Measurements from ENCODE around the gene IL27RA. TPM values are rescaled to one million over a fixed set of nuclear protein-coding genes. Genes with fewer than 3 reads are reported as not detected.
"Not testable (repeated sequence)": the region's sequence is repeated elsewhere in the genome, so short reads cannot be mapped to it uniquely, and the experiment has no call there.

IL27RA gene
- total RNA-seq, 2 donors from 2014 or later, result 4.7 to 8.3 TPM

GRCh38 chr19:14028901-14029300, 2.7 kb upstream of the IL27RA start:
- Histone ChIP-seq H3K4me3 (no peak overlapping the region), H3K4me1 (replicated peaks) (no peaks in the 10 kb centered on the region), H3K27me3 (replicated peaks; ENCODE audit: insufficient read depth) (no peaks in the 10 kb centered on the region), H3K9me3 (no peaks in the 10 kb centered on the region), H3K36me3 (no peaks in the 10 kb centered on the region), H3K27ac (no peak overlapping the region)
- WGBS, result 73% methylated on average over 4 of the region's 4 CpGs
- intact Hi-C loops (cut with DNase I), result no loop called here
- DNase-seq (ENCODE audit: low spot score), result no peak
- no peak for TF ChIP-seq CTCF (IDR thresholded peaks at IDR 0.05)
- no peak for TF ChIP-seq POLR2AphosphoS5 (IDR thresholded peaks at IDR 0.05)
- TF ChIP-seq POLR2A (IDR thresholded peaks at IDR 0.05), result no peak

GRCh38 chr19:14030997-14031718, 404 bp upstream of the IL27RA start:
- WGBS, result 22% methylated on average over 20 of the region's 20 CpGs
- Histone ChIP-seq H3K27ac (peak overlapping the region; percentile 45 to 52), H3K27me3 (replicated peaks; ENCODE audit: insufficient read depth) (no peaks in the 10 kb centered on the region), H3K36me3 (no peaks in the 10 kb centered on the region), H3K4me3 (peak overlapping the region; percentile 40 to 49), H3K9me3 (no peaks in the 10 kb centered on the region), H3K4me1 (replicated peaks) (no peaks in the 10 kb centered on the region)
- intact Hi-C loops (cut with DNase I), result no loop called here
- no peak for TF ChIP-seq CTCF (IDR thresholded peaks at IDR 0.05)
- no peak for TF ChIP-seq POLR2AphosphoS5 (IDR thresholded peaks at IDR 0.05)
- TF ChIP-seq POLR2A (IDR thresholded peaks at IDR 0.05), result no peak
- no peak for DNase-seq (ENCODE audit: low spot score)

- Histone ChIP-seq H3K27ac (no peak overlapping the region), H3K4me3 (no peak overlapping the region), H3K27me3 (replicated peaks; ENCODE audit: insufficient read depth) (no peaks in the 10 kb centered on the region), H3K9me3 (no peaks in the 10 kb centered on the region), H3K4me1 (replicated peaks) (no peaks in the 10 kb centered on the region), H3K36me3 (no peaks in the 10 kb centered on the region)
- no peak for DNase-seq (ENCODE audit: low spot score)
- no peak for TF ChIP-seq POLR2A (IDR thresholded peaks at IDR 0.05)
- TF ChIP-seq POLR2AphosphoS5 (IDR thresholded peaks at IDR 0.05), result no peak
- TF ChIP-seq CTCF (IDR thresholded peaks at IDR 0.05), result no peak
- intact Hi-C loops (cut with DNase I), result no loop called here
- 94% methylated on average over 2 of the region's 2 CpGs for WGBS
Observed at GRCh38 chr19:14033946-14034345, 2.4 kb downstream of the IL27RA start.

- intact Hi-C loops (cut with DNase I), result not testable (repeated sequence)
Observed at GRCh38 chr19:14035159-14035558, 3.6 kb downstream of the IL27RA start.

More at GRCh38 chr19:14035159-14035558, 3.6 kb downstream of the IL27RA start:
- H3K4me3 ChIP-seq; DNase-seq (ENCODE audit: low spot score); H3K27ac ChIP-seq; H3K4me1 ChIP-seq (replicated peaks); H3K9me3 ChIP-seq; H3K36me3 ChIP-seq; H3K27me3 ChIP-seq (replicated peaks; ENCODE audit: insufficient read depth): not testable (repeated sequence)
- peak in 1 of 4 experiments; percentile 9 for TF ChIP-seq CTCF (IDR thresholded peaks at IDR 0.05)
- 92% methylated on average over 12 of the region's 12 CpGs for WGBS

Data from prostate gland (tissue), 2 donors.